Neural cell (in vitro differentiated cells): ENCODE measurements around the gene TMEM121B. TPM values are rescaled to one million over a fixed set of nuclear protein-coding genes. Genes with fewer than 3 reads are reported as not detected.

Source experiments
- H2AFZ ChIP-seq: fragments of 200-600, 300-800 bp; sonication (generic), shearing (Covaris generic); 2 replicates; pipeline ENCODE4 v1.6.0; 2014; ENCODE audit warnings: low read depth, mild to moderate bottlenecking, antibody characterized with exemption, low read length, moderate library complexity
- H3F3A ChIP-seq: fragments of 200-600 bp; shearing (Covaris generic); 2 replicates; pipeline ENCODE4 v1.6.1; 2016; ENCODE audit warnings: mild to moderate bottlenecking, moderate library complexity, mixed read lengths, antibody characterized with exemption, low read length; ENCODE audit not compliant: insufficient read depth, poor library complexity, severe bottlenecking
- H3K27ac ChIP-seq: fragments of 200-600, 300-800 bp; sonication (generic), shearing (Covaris generic); 2 replicates; pipeline ENCODE4 v1.5.1; 2014; ENCODE audit warnings: mild to moderate bottlenecking, low read length, moderate library complexity
- H3K27me3 ChIP-seq: fragments of 300-800, 200-600 bp; sonication (generic), shearing (Covaris generic); 2 replicates; pipeline ENCODE4 v1.6.0; 2014; ENCODE audit warnings: mild to moderate bottlenecking, low read depth, low read length, moderate library complexity; ENCODE audit not compliant: insufficient read depth
- H3K36me3 ChIP-seq: fragments of 300-800, 200-600 bp; sonication (generic), shearing (Covaris generic); 2 replicates; pipeline ENCODE4 v1.5.1; 2014; ENCODE audit warnings: mild to moderate bottlenecking, antibody characterized with exemption, low read length, moderate library complexity; ENCODE audit not compliant: insufficient read depth
- H3K4me2 ChIP-seq: fragments of 300-800, 200-600 bp; sonication (generic), shearing (Covaris generic); 2 replicates; pipeline ENCODE4 v1.6.0; 2014; ENCODE audit warnings: mild to moderate bottlenecking, low read length
- H3K4me3 ChIP-seq: fragments of 300-800, 200-600 bp; sonication (generic), shearing (Covaris generic); 2 replicates; pipeline ENCODE4 v1.5.1; 2014; ENCODE audit warnings: mild to moderate bottlenecking, low read length, moderate library complexity
- H3K79me2 ChIP-seq: fragments of 200-600 bp; shearing (Covaris generic); replicated peaks from 2 replicates; pipeline ENCODE4 v1.6.0; 2014; ENCODE audit warnings: mild to moderate bottlenecking, low read length, moderate library complexity; ENCODE audit not compliant: insufficient read depth
- H3K9ac ChIP-seq: fragments of 300-800, 200-600 bp; sonication (generic), shearing (Covaris generic); 2 replicates; pipeline ENCODE4 v1.6.1; 2016; ENCODE audit warnings: mild to moderate bottlenecking, low read length, mixed read lengths
- H3K9me2 ChIP-seq: fragments of 200-600 bp; shearing (Covaris generic); 2 replicates; pipeline ENCODE4 v1.6.1; 2016; ENCODE audit warnings: mild to moderate bottlenecking, low read length, mixed read lengths; ENCODE audit not compliant: insufficient read depth
- H3K9me3 ChIP-seq: fragments of 200-600, 300-800 bp; sonication (generic), shearing (Covaris generic); 2 replicates; pipeline ENCODE4 v1.6.1; 2016; ENCODE audit warnings: mild to moderate bottlenecking, mixed run types, low read length, moderate library complexity, mixed read lengths
- H4K20me1 ChIP-seq: fragments of 200-600 bp; shearing (Covaris generic); 2 replicates; pipeline ENCODE4 v1.6.1; 2016; ENCODE audit warnings: mild to moderate bottlenecking, mixed run types; ENCODE audit not compliant: insufficient read depth
- CTCF ChIP-seq: fragments of 450-650 bp; IDR thresholded peaks from 2 replicates; pipeline ENCODE4 v1.5.1; 2014; ENCODE audit warnings: antibody characterized with exemption, mild to moderate bottlenecking, moderate library complexity; ENCODE audit not compliant: poor library complexity, severe bottlenecking
- EP300 ChIP-seq: fragments of 450-650 bp; conservative IDR thresholded peaks from 2 replicates; pipeline ENCODE4 v1.6.1; 2014; ENCODE audit warnings: antibody characterized with exemption, mild to moderate bottlenecking, moderate library complexity; ENCODE audit not compliant: poor library complexity, severe bottlenecking
- EZH2 ChIP-seq: fragments of 200-600, 300-800 bp; shearing (Covaris generic), sonication (generic); IDR thresholded peaks from 2 replicates; pipeline ENCODE4 v1.6.1; 2014; ENCODE audit warnings: antibody characterized with exemption, low read length, borderline replicate concordance, mild to moderate bottlenecking; ENCODE audit not compliant: insufficient read depth, poor library complexity, severe bottlenecking
- MXI1 ChIP-seq: fragments of 450-650 bp; conservative IDR thresholded peaks from 2 replicates; pipeline ENCODE4 v1.6.1; 2014; ENCODE audit warnings: antibody characterized with exemption, mild to moderate bottlenecking; ENCODE audit not compliant: poor library complexity, severe bottlenecking
- POLR2AphosphoS5 ChIP-seq: IDR thresholded peaks from 2 replicates; pipeline ENCODE4 v1.6.1; 2012
- RAD21 ChIP-seq: fragments of 450-650 bp; conservative IDR thresholded peaks from 2 replicates; pipeline ENCODE4 v1.6.1; 2014; ENCODE audit warnings: antibody characterized with exemption, mild to moderate bottlenecking, moderate library complexity
- REST ChIP-seq: IDR thresholded peaks from 2 replicates; pipeline ENCODE4 v1.6.1; 2012; ENCODE audit warnings: borderline replicate concordance
- SMC3 ChIP-seq: fragments of 450-650 bp; conservative IDR thresholded peaks from 2 replicates; pipeline ENCODE4 v1.6.1; 2014; ENCODE audit warnings: antibody characterized with exemption, mild to moderate bottlenecking, moderate library complexity; ENCODE audit not compliant: poor library complexity
- TAF1 ChIP-seq: IDR thresholded peaks from 2 replicates; pipeline ENCODE4 v1.6.1; 2012; ENCODE audit warnings: low read depth
- polyA plus RNA-seq: library from polyadenylated mRNA; depleted of rRNA; stranded (reverse); fragments of >200 nt; gene quantifications from 2 replicates; pipeline ENCODE4 v1.2.3, GENCODE V29; 2014

TMEM121B gene
- polyA plus RNA-seq, 1 donor from 2014 or later, result 15.8 TPM

GRCh38 chr22:17100621-17101020 is 20.5 kb downstream of the TMEM121B start:
- TF ChIP-seq EZH2, result no peak
- no peak for TF ChIP-seq EP300
- no peak for TF ChIP-seq SMC3
- no peak for TF ChIP-seq MXI1
- TF ChIP-seq POLR2AphosphoS5, result no peak
- no peak for TF ChIP-seq REST
- TF ChIP-seq RAD21, result no peak
- TF ChIP-seq TAF1, result no peak
- TF ChIP-seq CTCF, result no peak
- Histone ChIP-seq H3K27ac (no peak overlapping the region), H2AFZ (no peak overlapping the region), H3K79me2 (no peaks in the 10 kb centered on the region), H3K9ac (no peak overlapping the region), H3K4me3 (no peak overlapping the region), H3K9me3 (no peaks in the 10 kb centered on the region), H3K27me3 (no peaks in the 10 kb centered on the region), H4K20me1 (no peaks in the 10 kb centered on the region), H3K4me2 (no peak overlapping the region), H3K36me3 (no peaks in the 10 kb centered on the region), H3F3A (no peaks in the 10 kb centered on the region), H3K9me2 (no peaks in the 10 kb centered on the region)

GRCh38 chr22:17098379-17098819 is 22.8 kb downstream of the TMEM121B start:
- H3K27me3 ChIP-seq, result no peaks in the 10 kb centered on the region

More at GRCh38 chr22:17098379-17098819, 22.8 kb downstream of the TMEM121B start:
- no peak overlapping the region for H3K4me3 ChIP-seq
- no peak overlapping the region for H3K27ac ChIP-seq
- no peak overlapping the region for H3K9ac ChIP-seq
- H3K9me3 ChIP-seq, result no peaks in the 10 kb centered on the region
- no peaks in the 10 kb centered on the region for H3F3A ChIP-seq
- H4K20me1 ChIP-seq, result no peaks in the 10 kb centered on the region
- no peak overlapping the region for H3K4me2 ChIP-seq
- H2AFZ ChIP-seq, result no peak overlapping the region
- H3K79me2 ChIP-seq, result no peaks in the 10 kb centered on the region
- H3K9me2 ChIP-seq, result no peaks in the 10 kb centered on the region
- TF ChIP-seq MXI1 (no peak), TAF1 (no peak), EZH2 (no peak), EP300 (no peak), CTCF (no peak), POLR2AphosphoS5 (no peak), REST (no peak), RAD21 (no peak), SMC3 (no peak)
- no peaks in the 10 kb centered on the region for H3K36me3 ChIP-seq
